Measurements from ENCODE around the gene KRT78.

The KRT78 gene

GRCh38 chr12:52829986-52830770, 18.6 kb downstream of the KRT78 start:
- Histone ChIP-seq H3K27me3 (ENCODE audit: control insufficient read depth, low read length) (peaks cover 4% of the 10 kb centered on the region), H3K4me3 (ENCODE audit: low read length) (no peak overlapping the region)

GRCh38 chr12:52828591-52829021, 20.2 kb downstream of the KRT78 start:
- H3K27me3 ChIP-seq (ENCODE audit: control insufficient read depth, low read length), result peaks cover 4% of the 10 kb centered on the region
- H4K20me1 ChIP-seq (ENCODE audit: control insufficient read depth, insufficient read depth, low read depth, low read length), result no peaks in the 10 kb centered on the region
- TF ChIP-seq CTCF (IDR thresholded peaks at IDR 0.05; ENCODE audit: low read depth, low read length, poor library complexity, severe bottlenecking) (no peak), EZH2phosphoT487 (IDR thresholded peaks at IDR 0.05; ENCODE audit: borderline replicate concordance, low read length) (no peak)
- H3K4me2 ChIP-seq (ENCODE audit: low read length), result no peak overlapping the region
- no peaks in the 10 kb centered on the region for H3K36me3 ChIP-seq (ENCODE audit: control insufficient read depth, low read length)
- H3F3A ChIP-seq (ENCODE audit: control insufficient read depth, insufficient read depth), result no peaks in the 10 kb centered on the region
- no peaks in the 10 kb centered on the region for H3K9me3 ChIP-seq (ENCODE audit: control insufficient read depth, insufficient read depth, low read length)
- no peaks in the 10 kb centered on the region for H3K79me2 ChIP-seq (ENCODE audit: control insufficient read depth, low read length)
- no peak overlapping the region for H3K4me3 ChIP-seq (ENCODE audit: low read length)
- no peak overlapping the region for H3K27ac ChIP-seq (ENCODE audit: low read depth, low read length)
- H3K9me2 ChIP-seq (replicated peaks; ENCODE audit: control insufficient read depth, low read length), result no peaks in the 10 kb centered on the region
- H3K4me1 ChIP-seq (ENCODE audit: control insufficient read depth, low read length), result no peaks in the 10 kb centered on the region

More at GRCh38 chr12:52829986-52830770, 18.6 kb downstream of the KRT78 start:
- no peaks in the 10 kb centered on the region for H3F3A ChIP-seq (ENCODE audit: control insufficient read depth, insufficient read depth)
- no peaks in the 10 kb centered on the region for H3K9me2 ChIP-seq (replicated peaks; ENCODE audit: control insufficient read depth, low read length)
- no peaks in the 10 kb centered on the region for H3K79me2 ChIP-seq (ENCODE audit: control insufficient read depth, low read length)
- H3K9me3 ChIP-seq (ENCODE audit: control insufficient read depth, insufficient read depth, low read length), result no peaks in the 10 kb centered on the region
- no peak overlapping the region for H3K4me2 ChIP-seq (ENCODE audit: low read length)
- no peaks in the 10 kb centered on the region for H3K4me1 ChIP-seq (ENCODE audit: control insufficient read depth, low read length)
- H4K20me1 ChIP-seq (ENCODE audit: control insufficient read depth, insufficient read depth, low read depth, low read length), result no peaks in the 10 kb centered on the region
- TF ChIP-seq EZH2phosphoT487 (IDR thresholded peaks at IDR 0.05; ENCODE audit: borderline replicate concordance, low read length) (no peak), CTCF (IDR thresholded peaks at IDR 0.05; ENCODE audit: low read depth, low read length, poor library complexity, severe bottlenecking) (no peak)
- no peaks in the 10 kb centered on the region for H3K36me3 ChIP-seq (ENCODE audit: control insufficient read depth, low read length)
- no peak overlapping the region for H3K27ac ChIP-seq (ENCODE audit: low read depth, low read length)

DNA sequence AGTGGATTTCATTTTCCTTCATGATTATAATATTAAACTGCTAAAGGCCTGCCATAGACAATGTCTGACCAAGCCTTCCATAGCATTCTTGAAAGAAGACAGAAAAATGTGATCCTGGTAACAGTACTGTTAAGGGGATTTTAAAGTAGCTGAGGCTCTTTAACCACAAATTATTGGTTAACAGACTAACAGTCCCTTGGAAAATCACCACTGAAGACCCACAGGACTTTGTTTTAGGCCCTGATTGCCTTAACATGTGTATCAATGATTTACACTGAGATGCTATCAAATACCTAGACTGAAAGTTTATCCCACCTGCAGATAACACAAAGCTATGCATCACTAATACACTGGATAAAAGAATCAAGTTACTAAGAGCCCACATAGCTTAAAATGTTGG, 20.6 kb downstream of the KRT78 start:
- Histone ChIP-seq H3K9me2 (replicated peaks; ENCODE audit: control insufficient read depth, low read length) (no peaks in the 10 kb centered on the region), H3K27ac (ENCODE audit: low read depth, low read length) (no peak overlapping the region)

More for the DNA sequence above, 20.6 kb downstream of the KRT78 start:
- peaks cover 4% of the 10 kb centered on the region for H3K27me3 ChIP-seq (ENCODE audit: control insufficient read depth, low read length)
- TF ChIP-seq EZH2phosphoT487 (IDR thresholded peaks at IDR 0.05; ENCODE audit: borderline replicate concordance, low read length) (no peak), CTCF (IDR thresholded peaks at IDR 0.05; ENCODE audit: low read depth, low read length, poor library complexity, severe bottlenecking) (no peak)
- no peaks in the 10 kb centered on the region for H3F3A ChIP-seq (ENCODE audit: control insufficient read depth, insufficient read depth)
- no peak overlapping the region for H3K4me2 ChIP-seq (ENCODE audit: low read length)
- no peak overlapping the region for H3K4me3 ChIP-seq (ENCODE audit: low read length)
- H3K4me1 ChIP-seq (ENCODE audit: control insufficient read depth, low read length), result no peaks in the 10 kb centered on the region
- no peaks in the 10 kb centered on the region for H3K79me2 ChIP-seq (ENCODE audit: control insufficient read depth, low read length)
- H3K9me3 ChIP-seq (ENCODE audit: control insufficient read depth, insufficient read depth, low read length), result no peaks in the 10 kb centered on the region
- no peaks in the 10 kb centered on the region for H4K20me1 ChIP-seq (ENCODE audit: control insufficient read depth, insufficient read depth, low read depth, low read length)
- H3K36me3 ChIP-seq (ENCODE audit: control insufficient read depth, low read length), result no peaks in the 10 kb centered on the region
